ENCODE measurements around the gene PLA2G4B. TPM values are rescaled to one million over a fixed set of nuclear protein-coding genes. Genes with fewer than 3 reads are reported as not detected.

PLA2G4B gene
- total and polyA plus RNA-seq, 2 of the 8 experiments (the other 6 are each of a cell fraction or from before 2014, with no cell fraction given): 4.2 to 9.2 TPM

DNA sequence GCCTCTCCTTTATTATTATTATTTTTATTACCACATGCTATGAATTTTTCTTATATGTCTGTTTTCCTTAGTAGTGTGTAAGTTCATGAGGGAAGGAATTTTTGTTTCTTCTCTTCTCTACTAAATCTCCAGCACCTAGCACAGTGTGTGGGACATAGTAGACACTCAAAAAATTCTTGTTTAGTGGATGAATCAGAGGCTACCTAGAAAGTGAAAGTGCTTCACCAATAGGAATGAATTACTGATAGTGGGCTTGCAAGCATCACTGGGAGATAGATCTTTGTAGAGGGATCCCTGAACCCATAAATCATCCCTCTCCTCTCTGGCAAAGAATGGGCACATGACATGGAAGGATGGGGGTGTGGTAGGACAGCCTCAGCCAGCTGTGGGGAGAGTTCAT, 46.7 kb downstream of the PLA2G4B start:
- CTCF ChIA-PET (ENCODE audit: partially characterized antibody): interaction anchor here (1.2 to 3.0 kb wide), 6 partner anchors 15 to 75 kb away, joined by 3 to 12 read pairs (median 6); no protein-coding TSS in a partner anchor
- TF ChIP-seq YY1 (IDR thresholded peaks at IDR 0.05; ENCODE audit: low read depth, low read length) (no peak), RFX5 (IDR thresholded peaks at IDR 0.05; ENCODE audit: borderline replicate concordance, low read depth, low read length) (no peak), CTBP2 (IDR thresholded peaks at IDR 0.05; ENCODE audit: borderline replicate concordance, insufficient read depth, insufficient read length, low read length) (no peak), SAP30 (IDR thresholded peaks at IDR 0.05; ENCODE audit: insufficient read depth, insufficient replicate concordance, low read length) (no peak), EZH2 (IDR thresholded peaks at IDR 0.05; ENCODE audit: low read depth, low read length, severe bottlenecking) (no peak), CHD2 (IDR thresholded peaks at IDR 0.05; ENCODE audit: low read length) (no peak), KDM4A (IDR thresholded peaks at IDR 0.05; ENCODE audit: low read depth, low read length, severe bottlenecking) (no peak), FOSL1 (IDR thresholded peaks at IDR 0.05; ENCODE audit: insufficient read depth, low read depth, low read length) (no peak), GABPA (IDR thresholded peaks at IDR 0.05; ENCODE audit: borderline replicate concordance, insufficient read depth, low read length) (no peak), POU5F1 (IDR thresholded peaks at IDR 0.05; ENCODE audit: low read depth, low read length) (no peak), SIX5 (IDR thresholded peaks at IDR 0.05; ENCODE audit: low read depth, low read length) (no peak)
- TF ChIP-seq, protein P1, sequence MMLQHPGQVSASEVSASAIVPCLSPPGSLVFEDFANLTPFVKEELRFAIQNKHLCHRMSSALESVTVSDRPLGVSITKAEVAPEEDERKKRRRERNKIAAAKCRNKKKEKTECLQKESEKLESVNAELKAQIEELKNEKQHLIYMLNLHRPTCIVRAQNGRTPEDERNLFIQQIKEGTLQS (IDR thresholded peaks at IDR 0.05; ENCODE audit: insufficient read depth, low read depth, low read length): no peak
- TF ChIP-seq, protein P2, sequence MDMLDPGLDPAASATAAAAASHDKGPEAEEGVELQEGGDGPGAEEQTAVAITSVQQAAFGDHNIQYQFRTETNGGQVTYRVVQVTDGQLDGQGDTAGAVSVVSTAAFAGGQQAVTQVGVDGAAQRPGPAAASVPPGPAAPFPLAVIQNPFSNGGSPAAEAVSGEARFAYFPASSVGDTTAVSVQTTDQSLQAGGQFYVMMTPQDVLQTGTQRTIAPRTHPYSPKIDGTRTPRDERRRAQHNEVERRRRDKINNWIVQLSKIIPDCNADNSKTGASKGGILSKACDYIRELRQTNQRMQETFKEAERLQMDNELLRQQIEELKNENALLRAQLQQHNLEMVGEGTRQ (IDR thresholded peaks at IDR 0.05; ENCODE audit: low read length): no peak

More for the DNA sequence above, 46.7 kb downstream of the PLA2G4B start:
- no peak overlapping the region for H4K91ac ChIP-seq (replicated peaks; ENCODE audit: insufficient read length, low read length)
- H3K79me2 ChIP-seq (ENCODE audit: control insufficient read depth in 1 of 2, insufficient read depth in 2 of 2, low read length in 2 of 2): no peaks in the 10 kb centered on the region
- H3K9me3 ChIP-seq (ENCODE audit: insufficient read depth in 2 of 2, low read depth in 1 of 2, low read length in 1 of 2): no peaks in the 10 kb centered on the region
- H3K79me1 ChIP-seq (ENCODE audit: low read depth, low read length): no peaks in the 10 kb centered on the region
- no peak overlapping the region; the same call in 1 of the 2 replicates for H4K8ac ChIP-seq (ENCODE audit: extremely low read depth, insufficient read depth, low read length)
- no peak overlapping the region for H2AFZ ChIP-seq (ENCODE audit: low read length)
- H3K4me1 ChIP-seq (replicated peaks in 1 of 4; ENCODE audit: control insufficient read depth in 3 of 4, insufficient read depth in 4 of 4, low read length in 3 of 4): peaks cover 0 to 9% (median 4%) of the 10 kb centered on the region in 4 experiments; a peak in 6 of 7 replicates
- H3K23me2 ChIP-seq (ENCODE audit: low read depth, low read length): peaks cover 4% of the 10 kb centered on the region; the same call in 1 of the 2 replicates
- H3K27ac ChIP-seq (ENCODE audit: low read depth, low read length): no peak overlapping the region
- no peak overlapping the region for H2BK12ac ChIP-seq (ENCODE audit: low read depth, low read length)
- no peak overlapping the region for H2BK5ac ChIP-seq (ENCODE audit: low read depth, low read length)
- FAIRE-seq (no peak), DNase-seq (ENCODE audit: low read depth in 1 of 2, low spot score in 2 of 2) (no peak)
- no peak overlapping the region for H3K4me2 ChIP-seq (ENCODE audit: insufficient read depth in 1 of 2, low read depth in 2 of 2, low read length in 2 of 2)
- H3K36me3 ChIP-seq (ENCODE audit: control insufficient read depth in 2 of 4, insufficient read depth in 4 of 4, low read length in 3 of 4): no peaks in the 10 kb centered on the region
- POLR2A ChIA-PET (ENCODE audit: partially characterized antibody): interaction anchor here (1.2 kb wide), 1 partner anchor 10 kb away, joined by 6 read pairs; no protein-coding TSS in a partner anchor
- no peak overlapping the region for H3K4ac ChIP-seq (replicated peaks; ENCODE audit: insufficient read length, low read depth, low read length)
- peaks cover 21 to 32% (median 30%) of the 10 kb centered on the region in 4 experiments for H3K27me3 ChIP-seq (replicated peaks in 1 of 4; ENCODE audit: control insufficient read depth in 3 of 4, extremely low read depth in 1 of 4, insufficient read depth in 3 of 4, low read length in 3 of 4)
- H3K56ac ChIP-seq (replicated peaks; ENCODE audit: insufficient read length, low read depth, low read length): no peak overlapping the region
- H3K14ac ChIP-seq (ENCODE audit: insufficient read length): no peak overlapping the region
- H3K18ac ChIP-seq (ENCODE audit: extremely low read depth, low read length): no peak overlapping the region
- H3K23ac ChIP-seq (ENCODE audit: insufficient read length): no peak overlapping the region
- H2BK120ac ChIP-seq (replicated peaks; ENCODE audit: low read depth, low read length): no peak overlapping the region
- no peak overlapping the region for H2AK5ac ChIP-seq (ENCODE audit: low read depth, low read length)
- no peak overlapping the region for H3K9ac ChIP-seq (replicated peaks in 1 of 4; ENCODE audit: extremely low read depth in 1 of 4, low read depth in 3 of 4, low read length in 3 of 4)
- H4K5ac ChIP-seq (ENCODE audit: insufficient read length, low read depth, low read length): no peak overlapping the region
- H2BK20ac ChIP-seq (ENCODE audit: low read length): no peak overlapping the region
- H3K4me3 ChIP-seq (ENCODE audit: extremely low read depth in 1 of 4, insufficient read depth in 2 of 4, low read depth in 3 of 4, low read length in 4 of 4): no peak overlapping the region
- H4K20me1 ChIP-seq (replicated peaks in 1 of 2; ENCODE audit: control insufficient read depth in 1 of 2, insufficient read depth in 2 of 2, low read length in 2 of 2): no peaks in the 10 kb centered on the region
- no peak overlapping the region for H2BK15ac ChIP-seq (ENCODE audit: low read length)
